ENCODE results near the gene SYT8. TPM values are rescaled to one million over a fixed set of nuclear protein-coding genes. Genes with fewer than 3 reads are reported as not detected.
A peak's percentile ranks its signal among the peaks of the same experiment; 100 is the strongest.

SYT8 gene
- total RNA-seq, 1 donor from 2014 or later: 1.2 TPM

- no peak overlapping the region for H3K4me3 ChIP-seq
- intact Hi-C loops (cut with DNase I): no loop called here
- no peaks in the 10 kb centered on the region for H3K36me3 ChIP-seq
- DNase-seq (ENCODE audit: extremely low spot score in 2 of 2): no peak
- H3K27ac ChIP-seq: peak overlapping the region; percentile 63
- TF ChIP-seq POLR2A (IDR thresholded peaks at IDR 0.05) (no peak), POLR2AphosphoS5 (IDR thresholded peaks at IDR 0.05; ENCODE audit: insufficient read depth in 1 of 2, low read depth in 1 of 2) (no peak)
- TF ChIP-seq, protein P1, sequence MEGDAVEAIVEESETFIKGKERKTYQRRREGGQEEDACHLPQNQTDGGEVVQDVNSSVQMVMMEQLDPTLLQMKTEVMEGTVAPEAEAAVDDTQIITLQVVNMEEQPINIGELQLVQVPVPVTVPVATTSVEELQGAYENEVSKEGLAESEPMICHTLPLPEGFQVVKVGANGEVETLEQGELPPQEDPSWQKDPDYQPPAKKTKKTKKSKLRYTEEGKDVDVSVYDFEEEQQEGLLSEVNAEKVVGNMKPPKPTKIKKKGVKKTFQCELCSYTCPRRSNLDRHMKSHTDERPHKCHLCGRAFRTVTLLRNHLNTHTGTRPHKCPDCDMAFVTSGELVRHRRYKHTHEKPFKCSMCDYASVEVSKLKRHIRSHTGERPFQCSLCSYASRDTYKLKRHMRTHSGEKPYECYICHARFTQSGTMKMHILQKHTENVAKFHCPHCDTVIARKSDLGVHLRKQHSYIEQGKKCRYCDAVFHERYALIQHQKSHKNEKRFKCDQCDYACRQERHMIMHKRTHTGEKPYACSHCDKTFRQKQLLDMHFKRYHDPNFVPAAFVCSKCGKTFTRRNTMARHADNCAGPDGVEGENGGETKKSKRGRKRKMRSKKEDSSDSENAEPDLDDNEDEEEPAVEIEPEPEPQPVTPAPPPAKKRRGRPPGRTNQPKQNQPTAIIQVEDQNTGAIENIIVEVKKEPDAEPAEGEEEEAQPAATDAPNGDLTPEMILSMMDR (IDR thresholded peaks at IDR 0.05): peak; percentile 97 to 100 (median 98)
- no peaks in the 10 kb centered on the region for H3K9me3 ChIP-seq
- peaks cover 58% of the 10 kb centered on the region for H3K4me1 ChIP-seq
- no peaks in the 10 kb centered on the region for H3K27me3 ChIP-seq
Measured at GRCh38 chr11:1832211-1832919, 2.4 kb upstream of the SYT8 start.

GRCh38 chr11:1832920-1833295 is 1.9 kb upstream of the SYT8 start:
- Histone ChIP-seq H3K27ac (peak overlapping the region; percentile 63), H3K9me3 (no peaks in the 10 kb centered on the region), H3K27me3 (no peaks in the 10 kb centered on the region), H3K4me1 (peaks cover 58% of the 10 kb centered on the region), H3K36me3 (no peaks in the 10 kb centered on the region), H3K4me3 (no peak overlapping the region)
- no peak for DNase-seq (ENCODE audit: extremely low spot score in 2 of 2)
- intact Hi-C loops (cut with DNase I): no loop called here
- TF ChIP-seq, protein P1 (IDR thresholded peaks at IDR 0.05): no peak
- TF ChIP-seq POLR2AphosphoS5 (IDR thresholded peaks at IDR 0.05; ENCODE audit: insufficient read depth in 1 of 2, low read depth in 1 of 2) (no peak), POLR2A (IDR thresholded peaks at IDR 0.05) (no peak)

- H3K4me1 ChIP-seq: peaks cover 61% of the 10 kb centered on the region
- no peaks in the 10 kb centered on the region for H3K9me3 ChIP-seq
- intact Hi-C loops (cut with DNase I): no loop called here
- no peaks in the 10 kb centered on the region for H3K27me3 ChIP-seq
- no peaks in the 10 kb centered on the region for H3K36me3 ChIP-seq
- H3K27ac ChIP-seq: peak overlapping the region; percentile 59
- no peak overlapping the region for H3K4me3 ChIP-seq
- TF ChIP-seq POLR2A (IDR thresholded peaks at IDR 0.05): no peak
- TF ChIP-seq, protein P1 (IDR thresholded peaks at IDR 0.05): no peak
- peak; percentile 41 to 50 for TF ChIP-seq POLR2AphosphoS5 (IDR thresholded peaks at IDR 0.05; ENCODE audit: insufficient read depth in 1 of 2, low read depth in 1 of 2)
- no peak for DNase-seq (ENCODE audit: extremely low spot score in 2 of 2)
Measured at GRCh38 chr11:1834062-1834610, 654 bp upstream of the SYT8 start.

- Histone ChIP-seq H3K4me1 (peaks cover 53% of the 10 kb centered on the region), H3K27ac (no peak overlapping the region)
- TF ChIP-seq, protein P1 (IDR thresholded peaks at IDR 0.05): no peak
- TF ChIP-seq POLR2AphosphoS5 (IDR thresholded peaks at IDR 0.05; ENCODE audit: insufficient read depth in 1 of 2, low read depth in 1 of 2) (no peak), POLR2A (IDR thresholded peaks at IDR 0.05) (no peak)
Measured at GRCh38 chr11:1835671-1836010, 851 bp downstream of the SYT8 start.

More at GRCh38 chr11:1835671-1836010, 851 bp downstream of the SYT8 start:
- H3K36me3 ChIP-seq: no peaks in the 10 kb centered on the region
- H3K27me3 ChIP-seq: no peaks in the 10 kb centered on the region
- no peaks in the 10 kb centered on the region for H3K9me3 ChIP-seq
- no peak for DNase-seq (ENCODE audit: extremely low spot score in 2 of 2)
- intact Hi-C loops (cut with DNase I): loop anchor here (5.0 kb wide), 1 partner anchor 317 kb away; no protein-coding TSS in a partner anchor
- no peak overlapping the region for H3K4me3 ChIP-seq

Measured in vagina (tissue), 2 donors.